Activated gamma-delta T cell treated with anti-CD3 and anti-CD28 coated beads, Interleukin-2, amount 50 U/mL, for 16 hours (primary cell): ENCODE results near the gene C6orf47.

Source experiments
- DNase-seq: peaks from one replicate; pipeline ENCODE4 v3.0.0-alpha.2; 2020; ENCODE audit warnings: low read depth

Gene C6orf47

GRCh38 chr6:31661262-31662123 is 915 bp upstream of the C6orf47 start:
- DNase-seq = no peak

GRCh38 chr6:31659649-31660380 is 763 bp downstream of the C6orf47 start:
- no peak for DNase-seq

GRCh38 chr6:31658983-31659648 is 1.5 kb downstream of the C6orf47 start:
- no peak for DNase-seq

- no peak for DNase-seq
Measured at GRCh38 chr6:31658158-31658688, 2.4 kb downstream of the C6orf47 start.

- DNase-seq = no peak
Measured at GRCh38 chr6:31657406-31658157, 3.0 kb downstream of the C6orf47 start.

- no peak for DNase-seq
Measured at GRCh38 chr6:31655349-31656237, 5.0 kb downstream of the C6orf47 start, which contains the start of gene APOM. Gene APOM (plus strand): TSS chr6:31655894. CDS start chr6:31655967, 73 bp downstream.

- no peak for DNase-seq
Measured at GRCh38 chr6:31654574-31655348, 5.8 kb downstream of the C6orf47 start.

GRCh38 chr6:31652925-31653724 is 7.5 kb downstream of the C6orf47 start:
- DNase-seq = peak; percentile 82

GRCh38 chr6:31651602-31652191 is 8.9 kb downstream of the C6orf47 start:
- DNase-seq = no peak

- no peak for DNase-seq
Measured at GRCh38 chr6:31645325-31645724, 15.3 kb downstream of the C6orf47 start.

- DNase-seq = no peak
Measured at GRCh38 chr6:31643818-31644454, 16.6 kb downstream of the C6orf47 start.

GRCh38 chr6:31642798-31643570 is 17.6 kb downstream of the C6orf47 start:
- DNase-seq = no peak

- no peak for DNase-seq
Measured at GRCh38 chr6:31641370-31641769, 19.2 kb downstream of the C6orf47 start.

- DNase-seq = no peak
Measured at GRCh38 chr6:31640612-31641011, 20.0 kb downstream of the C6orf47 start.

GRCh38 chr6:31639449-31639861 is 21.1 kb downstream of the C6orf47 start:
- no peak for DNase-seq

GRCh38 chr6:31639043-31639442 is 21.5 kb downstream of the C6orf47 start:
- DNase-seq = no peak
